ENCODE data around the gene SDK1.

The SDK1 gene

DNA sequence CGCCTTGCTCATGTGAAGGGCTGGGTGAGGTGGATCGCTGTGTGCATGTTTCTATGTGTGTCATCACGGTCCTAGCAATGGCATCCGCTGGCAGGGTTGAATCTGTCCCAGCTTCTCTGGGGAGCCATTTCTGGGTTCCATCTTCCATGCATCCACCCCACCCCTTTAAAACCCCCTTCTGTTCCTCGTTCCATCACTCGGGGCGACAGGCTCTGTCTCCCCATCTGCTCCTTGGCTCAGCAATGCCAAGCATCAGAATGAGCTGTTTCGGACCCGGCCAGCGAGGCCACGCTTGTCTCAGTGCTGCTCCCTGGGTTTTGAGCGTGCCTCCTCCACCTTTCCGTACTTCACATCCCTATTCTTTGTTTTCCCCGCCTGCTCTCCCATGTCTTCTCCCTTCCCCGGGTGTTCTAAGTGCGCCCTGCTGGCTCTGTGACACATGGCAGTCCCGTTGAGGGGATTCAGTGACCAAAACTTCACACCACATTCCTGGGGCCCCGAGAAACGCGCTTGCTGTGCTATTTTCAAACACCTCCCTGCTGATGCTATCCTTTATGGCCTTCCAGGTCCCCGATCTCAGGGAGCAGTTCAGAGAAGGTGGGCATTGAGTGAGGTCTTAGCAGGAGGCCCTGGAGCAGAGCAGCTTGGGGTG, 827.0 kb downstream of the SDK1 start:
- TF ChIP-seq CTCF (IDR thresholded peaks at IDR 0.05; ENCODE audit: low read depth, low read length) = no peak
- no peak overlapping the region for H3K4me3 ChIP-seq (ENCODE audit: low read depth, low read length)

GRCh38 chr7:4129481-4130122, 828.5 kb downstream of the SDK1 start:
- no peak for TF ChIP-seq CTCF (IDR thresholded peaks at IDR 0.05; ENCODE audit: low read depth, low read length)
- no peak overlapping the region for H3K4me3 ChIP-seq (ENCODE audit: low read depth, low read length)

DNA sequence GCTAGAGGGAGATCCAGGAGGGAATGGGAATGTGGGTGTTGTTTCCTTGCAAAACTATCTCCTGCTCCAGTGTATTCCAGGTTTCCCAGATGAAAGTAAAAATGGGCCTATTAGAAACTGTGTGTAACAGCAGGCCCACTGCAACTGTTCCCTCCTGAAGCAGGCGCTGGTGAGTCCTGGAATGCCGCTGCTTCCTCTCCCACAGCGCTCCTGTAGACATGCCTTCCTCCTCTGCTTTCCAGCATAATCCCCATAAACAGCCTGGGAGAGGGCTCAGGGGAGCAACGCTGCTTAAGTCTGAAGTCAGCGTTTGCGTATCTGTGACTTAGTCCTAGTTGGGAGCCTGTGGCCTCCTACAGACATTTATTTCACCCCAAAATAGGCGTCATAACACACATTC, 830.0 kb downstream of the SDK1 start:
- no peak overlapping the region for H3K4me3 ChIP-seq (ENCODE audit: low read depth, low read length)
- TF ChIP-seq CTCF (IDR thresholded peaks at IDR 0.05; ENCODE audit: low read depth, low read length) = no peak

- H3K4me3 ChIP-seq (ENCODE audit: low read depth, low read length) = no peak overlapping the region
- TF ChIP-seq CTCF (IDR thresholded peaks at IDR 0.05; ENCODE audit: low read depth, low read length) = no peak
These were observed 831.2 kb downstream of the SDK1 start for GRCh38 chr7:4132221-4132620.

GRCh38 chr7:4133491-4134044, 832.5 kb downstream of the SDK1 start:
- no peak for TF ChIP-seq CTCF (IDR thresholded peaks at IDR 0.05; ENCODE audit: low read depth, low read length)
- no peak overlapping the region for H3K4me3 ChIP-seq (ENCODE audit: low read depth, low read length)

- no peak for TF ChIP-seq CTCF (IDR thresholded peaks at IDR 0.05; ENCODE audit: low read depth, low read length)
- H3K4me3 ChIP-seq (ENCODE audit: low read depth, low read length) = no peak overlapping the region
These were observed 833.2 kb downstream of the SDK1 start for GRCh38 chr7:4134204-4134603.

DNA sequence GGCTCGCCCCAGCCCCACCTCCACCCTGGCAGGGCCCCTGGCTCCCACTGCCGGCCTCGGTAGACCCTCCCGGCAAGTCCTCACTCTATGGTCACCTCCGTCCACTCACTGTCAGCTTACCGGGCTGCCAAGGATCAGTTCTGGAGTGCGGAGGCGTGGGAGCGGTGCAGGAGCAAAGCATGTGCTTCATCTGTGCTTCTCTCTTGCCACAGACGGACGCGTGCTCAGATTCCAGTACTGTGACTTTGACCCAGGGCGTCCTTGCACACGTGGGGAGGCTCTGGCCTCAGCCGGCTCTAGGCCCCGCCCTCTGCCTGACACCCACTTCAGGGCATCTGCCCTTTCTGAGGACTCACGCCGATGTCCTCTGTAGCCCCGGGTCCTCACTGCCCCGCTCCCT, 833.6 kb downstream of the SDK1 start:
- TF ChIP-seq CTCF (IDR thresholded peaks at IDR 0.05; ENCODE audit: low read depth, low read length) = no peak
- no peak overlapping the region for H3K4me3 ChIP-seq (ENCODE audit: low read depth, low read length)

Data from WI38 (cell line).